B cell (primary cell): ENCODE measurements around the gene ZNF174. TPM values are rescaled to one million over a fixed set of nuclear protein-coding genes. Genes with fewer than 3 reads are reported as not detected.

Experiments
- ATAC-seq: fragments of 200-7000 bp; cut with Tn5 transposase; one replicate; pipeline ENCODE4 v1.10.0; 2021; ENCODE audit warnings: low read depth, mild to moderate bottlenecking, moderate number of reproducible peaks, moderate library complexity
- CTCF ChIA-PET: fragments of 350-600 bp; sonication (Branson Sonifier 250); formaldehyde crosslinking; loops from one replicate; lab custom pipeline; 2021; ENCODE audit warnings: antibody characterized with exemption, inconsistent platforms; lab: Charles Lee
- POLR2A ChIA-PET: fragments of 350-600 bp; sonication (Branson Sonifier 250); formaldehyde crosslinking; loops from one replicate; lab custom pipeline; 2021; ENCODE audit warnings: antibody characterized with exemption; lab: Charles Lee
- DNase-seq: peaks from one replicate; pipeline ENCODE4 v3.0.0; 2013
- H2AFZ ChIP-seq: 2 replicates; pipeline ENCODE4 v1.6.1; 2012; ENCODE audit warnings: mild to moderate bottlenecking, low read depth, low read length; ENCODE audit not compliant: insufficient read depth, poor library complexity, severe bottlenecking
- H3K27ac ChIP-seq, 2 donors: 1 replicate in 1 of 2; 2 replicates in 1 of 2; pipeline ENCODE4 v1.5.1; 2012 to 2013; ENCODE audit warnings: low read length in 2 of 2, mild to moderate bottlenecking in 2 of 2, moderate library complexity in 1 of 2
- H3K27me3 ChIP-seq, 4 experiments: fragments of 200-600 bp in 1 of 4; sonication (generic) in 1 of 4; replicated peaks in 1 of 4; 1 replicate in 2 of 4; 2 replicates in 2 of 4; pipeline versions ENCODE4 v1.6.1 to v1.7.0; 2013 to 2016; ENCODE audit warnings: low read length in 3 of 4, mild to moderate bottlenecking in 2 of 4, mixed read lengths in 1 of 4, moderate library complexity in 1 of 4; ENCODE audit not compliant: insufficient read depth in 4 of 4, control insufficient read depth in 3 of 4; ENCODE audit errors: control extremely low read depth in 1 of 4
- H3K36me3 ChIP-seq, 2 experiments: replicated peaks in 1 of 2; 1 replicate in 1 of 2; 2 replicates in 1 of 2; pipeline versions ENCODE4 v1.6.1 to v1.7.1; 2013; ENCODE audit warnings: low read length in 1 of 2; ENCODE audit not compliant: insufficient read depth in 2 of 2, control insufficient read depth in 1 of 2; ENCODE audit errors: control extremely low read depth in 1 of 2, extremely low read depth in 1 of 2
- H3K4me1 ChIP-seq, 2 donors: fragments of 200-600 bp in 1 of 2; sonication (generic) in 1 of 2; 1 replicate in 1 of 2; 2 replicates in 1 of 2; pipeline versions ENCODE4 v1.5.1 to v1.6.1; 2013 to 2017; ENCODE audit warnings: low read length in 2 of 2; ENCODE audit not compliant: control insufficient read depth in 2 of 2, insufficient read depth in 2 of 2
- H3K4me2 ChIP-seq: replicated peaks from 2 replicates; pipeline ENCODE3; 2012; ENCODE audit warnings: mild to moderate bottlenecking, low read depth, low read length; ENCODE audit not compliant: poor library complexity, severe bottlenecking
- H3K4me3 ChIP-seq, 5 experiments: fragments of 200-600 bp in 1 of 5; sonication (generic) in 1 of 5; 1 replicate in 3 of 5; 2 replicates in 2 of 5; pipeline versions ENCODE4 v1.5.1 to v1.7.0; 2011 to 2016; ENCODE audit warnings: low read length in 4 of 5, mild to moderate bottlenecking in 4 of 5, low read depth in 2 of 5, control low read depth in 1 of 5, moderate library complexity in 1 of 5; ENCODE audit not compliant: insufficient read depth in 1 of 5; ENCODE audit errors: control extremely low read depth in 1 of 5, extremely low read depth in 1 of 5
- H3K79me2 ChIP-seq: fragments of 200-600 bp; sonication (generic); one replicate; pipeline ENCODE4 v1.6.0; 2016; ENCODE audit warnings: low read length; ENCODE audit not compliant: control insufficient read depth, insufficient read depth
- H3K9ac ChIP-seq: fragments of 200-600 bp; sonication (generic); 2 replicates; pipeline ENCODE4 v1.6.1; 2017; ENCODE audit warnings: mild to moderate bottlenecking, low read length, moderate library complexity
- H3K9me3 ChIP-seq, 3 donors: one replicate each; pipeline versions ENCODE4 v1.6.1 to v1.7.1; 2013; ENCODE audit warnings: low read length in 2 of 3; ENCODE audit not compliant: control insufficient read depth in 2 of 3, insufficient read depth in 1 of 3; ENCODE audit errors: control extremely low read depth in 1 of 3
- H4K20me1 ChIP-seq: 2 replicates; pipeline ENCODE4 v1.6.0; 2012; ENCODE audit warnings: mild to moderate bottlenecking, low read length; ENCODE audit not compliant: insufficient read depth, control insufficient read depth, poor library complexity, severe bottlenecking
- H3K27ac Mint-ChIP-seq: one replicate; pipeline ENCODE4 v1.8.0; 2021; ENCODE audit warnings: mixed read lengths
- H3K27me3 Mint-ChIP-seq: one replicate; pipeline ENCODE4 v1.8.0; 2021; ENCODE audit warnings: mixed read lengths
- H3K4me1 Mint-ChIP-seq: one replicate; pipeline ENCODE4 v1.8.0; 2021; ENCODE audit warnings: mixed read lengths
- H3K4me3 Mint-ChIP-seq: one replicate; pipeline ENCODE4 v1.8.0; 2021; ENCODE audit warnings: mixed read lengths
- H3K9me3 Mint-ChIP-seq: one replicate; pipeline ENCODE4 v1.8.0; 2022; ENCODE audit warnings: mixed read lengths; ENCODE audit not compliant: insufficient read depth
- CTCF ChIP-seq: fragments of 200-600 bp; IDR thresholded peaks from one replicate; pipeline ENCODE4 v1.8.0; 2022; ENCODE audit warnings: antibody characterized with exemption, mild to moderate bottlenecking
- EZH2 ChIP-seq: IDR thresholded peaks from 2 replicates; pipeline ENCODE4 v1.6.1; 2012; ENCODE audit warnings: borderline replicate concordance, low read depth, mild to moderate bottlenecking, moderate library complexity, low read length; ENCODE audit not compliant: insufficient read depth, poor library complexity, severe bottlenecking
- WGBS: methylation state at CpG from one replicate; pipeline ENCODE4 v1.1.5; 2013; ENCODE audit warnings: missing lambda C conversion rate; ENCODE audit not compliant: insufficient coverage; 5-methylcytosine and 5-hydroxymethylcytosine counted together
- intact Hi-C: fragments of 100-400 bp; cut with micrococcal nuclease; formaldehyde crosslinking; loops from one replicate; pipeline ENCODE4 v1.10.0; 2022
- polyA plus RNA-seq: library from polyadenylated mRNA; depleted of rRNA; stranded (reverse); fragments of >200 nt; gene quantifications from 2 replicates; pipeline ENCODE4 v1.2.3, GENCODE V29; 2012
- total RNA-seq, 2 donors: library from RNA; stranded (reverse); fragments of 120-200 nt in 1 of 2; gene quantifications; 1 replicate in 1 of 2; 2 replicates in 1 of 2; pipeline versions ENCODE4 v1.2.3 to v1.2.4, GENCODE V29; 2013 to 2022

ZNF174 gene
- total and polyA plus RNA-seq, 2 donors (not counting 1 experiment from before 2014, with no cell fraction given): 6.7 to 12.7 TPM

DNA sequence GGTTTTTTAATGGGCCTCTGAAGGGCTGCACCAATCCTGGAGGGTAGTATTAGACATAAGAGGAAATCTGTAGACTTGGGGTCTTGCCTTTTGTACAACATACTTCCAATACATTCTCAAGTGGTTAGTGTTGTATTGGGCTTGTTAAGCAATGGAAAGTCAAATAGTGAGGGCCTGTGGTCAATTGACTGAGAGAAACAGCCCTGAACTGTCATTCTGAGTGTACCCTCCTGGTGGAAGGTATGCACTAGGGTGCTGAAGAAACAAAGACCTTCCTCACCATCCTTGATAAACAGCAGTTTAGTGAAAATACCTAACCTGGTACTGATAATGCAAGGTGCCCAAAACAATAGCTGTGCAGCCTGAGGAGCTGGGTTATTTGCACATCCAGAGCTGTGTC is 23.1 kb upstream of the ZNF174 start:
- H3K9me3 Mint-ChIP-seq: peaks cover 32% of the 10 kb centered on the region
- no peak overlapping the region for H2AFZ ChIP-seq
- intact Hi-C loops: no loop called here

DNA sequence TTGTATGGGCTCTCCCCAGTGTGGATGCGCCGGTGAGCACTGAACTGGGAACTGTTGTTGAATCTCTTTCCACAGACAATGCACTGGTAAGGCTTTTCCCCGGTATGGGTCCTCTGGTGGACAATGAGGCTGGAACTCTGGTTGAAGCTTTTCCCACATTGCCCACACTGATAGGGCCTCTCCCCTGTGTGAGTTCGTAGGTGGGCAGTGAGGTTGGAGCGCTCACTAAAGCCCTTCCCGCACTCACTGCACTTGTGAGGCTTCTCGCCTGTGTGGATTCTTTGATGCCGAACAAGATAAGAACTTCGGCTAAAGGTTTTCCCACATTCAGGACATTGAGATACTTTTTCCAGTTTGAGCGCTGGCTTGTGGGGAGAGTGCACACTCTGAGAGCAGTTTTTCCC is 18.0 kb upstream of the ZNF174 start:
- Mint-ChIP-seq H3K27me3 (no peaks in the 10 kb centered on the region), H3K4me3 (no peak overlapping the region), H3K27ac (no peak overlapping the region), H3K4me1 (no peaks in the 10 kb centered on the region), H3K9me3 (peaks cover 36% of the 10 kb centered on the region)
- Histone ChIP-seq H3K4me1 (no peaks in the 10 kb centered on the region), H3K4me2 (no peak overlapping the region), H3K27me3 (no peaks in the 10 kb centered on the region), H3K4me3 (no peak overlapping the region), H3K27ac (no peak overlapping the region), H4K20me1 (no peaks in the 10 kb centered on the region), H3K9me3 (peaks cover 12 to 76% (median 65%) of the 10 kb centered on the region in 3 donors), H2AFZ (no peak overlapping the region), H3K9ac (peak overlapping the region; percentile 2), H3K36me3 (peaks cover 9 to 43% of the 10 kb centered on the region in 2 experiments), H3K79me2 (peaks cover 9% of the 10 kb centered on the region)
- intact Hi-C loops: no loop called here
- WGBS: 100% methylated on average over 7 of the region's 10 CpGs
- ChIA-PET CTCF (no interaction called here), POLR2A (no interaction called here)
- no peak for TF ChIP-seq EZH2
- DNase-seq: no peak
- ATAC-seq: no peak

More for the DNA sequence above, 23.1 kb upstream of the ZNF174 start:
- ChIA-PET POLR2A (no interaction called here), CTCF (no interaction called here)
- no peak for TF ChIP-seq CTCF
- TF ChIP-seq EZH2: no peak
- Histone ChIP-seq H3K36me3 (peaks cover 3 to 9% of the 10 kb centered on the region in 2 experiments), H3K4me2 (no peak overlapping the region), H3K27ac (no peak overlapping the region), H3K9ac (no peak overlapping the region), H4K20me1 (no peaks in the 10 kb centered on the region), H3K4me3 (no peak overlapping the region), H3K4me1 (no peaks in the 10 kb centered on the region), H3K27me3 (no peaks in the 10 kb centered on the region), H3K79me2 (no peaks in the 10 kb centered on the region), H3K9me3 (peaks cover 9 to 72% (median 69%) of the 10 kb centered on the region in 3 donors)
- Mint-ChIP-seq H3K4me1 (no peaks in the 10 kb centered on the region), H3K27ac (no peak overlapping the region), H3K27me3 (no peaks in the 10 kb centered on the region), H3K4me3 (no peak overlapping the region)
- DNase-seq (no peak), ATAC-seq (no peak)
